HG03457 (cell line): ENCODE results near the gene CHRNA9.
"Not testable (repeated sequence)": the region's sequence is repeated elsewhere in the genome, so short reads cannot be mapped to it uniquely, and the experiment has no call there.

ENCODE experiments used
- ATAC-seq: cut with Tn5 transposase; IDR thresholded peaks from one replicate; pipeline ENCODE4 v1.9.1; 2021; ENCODE audit warnings: moderate number of reproducible peaks; ENCODE audit not compliant: unreplicated experiment

Gene CHRNA9

GRCh38 chr4:40378619-40379018, 43.5 kb downstream of the CHRNA9 start:
- no peak for ATAC-seq

GRCh38 chr4:40379248-40379647, 44.1 kb downstream of the CHRNA9 start:
- ATAC-seq, result no peak

GRCh38 chr4:40380647-40381046, 45.5 kb downstream of the CHRNA9 start:
- ATAC-seq, result no peak

GRCh38 chr4:40388239-40388638, 53.1 kb downstream of the CHRNA9 start:
- ATAC-seq, result no peak

GRCh38 chr4:40389986-40390385, 54.9 kb downstream of the CHRNA9 start:
- ATAC-seq, result no peak

GRCh38 chr4:40392241-40392640, 57.1 kb downstream of the CHRNA9 start:
- not testable (repeated sequence) for ATAC-seq

GRCh38 chr4:40394236-40394635, 59.1 kb downstream of the CHRNA9 start:
- no peak for ATAC-seq

- no peak for ATAC-seq
Measured at GRCh38 chr4:40395166-40395900, 60.2 kb downstream of the CHRNA9 start.

GRCh38 chr4:40395908-40396793, 61.0 kb downstream of the CHRNA9 start:
- ATAC-seq, result no peak

- no peak for ATAC-seq
Measured at GRCh38 chr4:40399578-40399977, 64.4 kb downstream of the CHRNA9 start.

GRCh38 chr4:40401096-40401495, 66.0 kb downstream of the CHRNA9 start:
- ATAC-seq, result no peak

GRCh38 chr4:40401631-40402030, 66.5 kb downstream of the CHRNA9 start:
- no peak for ATAC-seq

- no peak for ATAC-seq
Measured at GRCh38 chr4:40402556-40402955, 67.4 kb downstream of the CHRNA9 start.

GRCh38 chr4:40403081-40403480, 67.9 kb downstream of the CHRNA9 start:
- ATAC-seq, result no peak
